Esophagus squamous epithelium (tissue), 4 donors: ENCODE results near the gene GABRR2.

Experiments used
- POLR2A ChIP-seq, 4 donors: fragments of 450-650 bp; IDR thresholded peaks; one replicate each; pipeline ENCODE4 v1.6.1; 2017; ENCODE audit warnings: antibody characterized with exemption in 4 of 4, mild to moderate bottlenecking in 4 of 4, moderate library complexity in 3 of 4
- TF ChIP-seq, protein P1 (sequence below), 6 experiments: fragments of 450-650 bp in 4 of 6; fragments of 200-600 bp in 2 of 6; sonication (generic) in 2 of 6; IDR thresholded peaks; one replicate each; pipeline ENCODE4 v1.5.1; 2016 to 2019; ENCODE audit warnings: antibody characterized with exemption in 6 of 6, mild to moderate bottlenecking in 4 of 6, moderate library complexity in 4 of 6

- no peak for TF ChIP-seq POLR2A (IDR thresholded peaks at IDR 0.05)
- TF ChIP-seq, protein P1, sequence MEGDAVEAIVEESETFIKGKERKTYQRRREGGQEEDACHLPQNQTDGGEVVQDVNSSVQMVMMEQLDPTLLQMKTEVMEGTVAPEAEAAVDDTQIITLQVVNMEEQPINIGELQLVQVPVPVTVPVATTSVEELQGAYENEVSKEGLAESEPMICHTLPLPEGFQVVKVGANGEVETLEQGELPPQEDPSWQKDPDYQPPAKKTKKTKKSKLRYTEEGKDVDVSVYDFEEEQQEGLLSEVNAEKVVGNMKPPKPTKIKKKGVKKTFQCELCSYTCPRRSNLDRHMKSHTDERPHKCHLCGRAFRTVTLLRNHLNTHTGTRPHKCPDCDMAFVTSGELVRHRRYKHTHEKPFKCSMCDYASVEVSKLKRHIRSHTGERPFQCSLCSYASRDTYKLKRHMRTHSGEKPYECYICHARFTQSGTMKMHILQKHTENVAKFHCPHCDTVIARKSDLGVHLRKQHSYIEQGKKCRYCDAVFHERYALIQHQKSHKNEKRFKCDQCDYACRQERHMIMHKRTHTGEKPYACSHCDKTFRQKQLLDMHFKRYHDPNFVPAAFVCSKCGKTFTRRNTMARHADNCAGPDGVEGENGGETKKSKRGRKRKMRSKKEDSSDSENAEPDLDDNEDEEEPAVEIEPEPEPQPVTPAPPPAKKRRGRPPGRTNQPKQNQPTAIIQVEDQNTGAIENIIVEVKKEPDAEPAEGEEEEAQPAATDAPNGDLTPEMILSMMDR (IDR thresholded peaks at IDR 0.05), result no peak
These were observed 92.4 kb downstream of the GABRR2 start for GRCh38 chr6:89222712-89223039.
